Activated effector memory CD4-positive, alpha-beta T cell treated with Interleukin-2 at 50 U/mL for 16 hours (primary cell): ENCODE measurements around the gene ATG10.
"Not testable (repeated sequence)": the region's sequence is repeated elsewhere in the genome, so short reads cannot be mapped to it uniquely, and the experiment has no call there.

ENCODE experiments used
- DNase-seq: peaks from one replicate; pipeline ENCODE4 v3.0.0-alpha.2; 2020

ATG10 gene

GRCh38 chr5:81971712-81972491, at the start of gene ATG10:
Gene ATG10 (plus strand): TSS chr5:81972023. CDS start chr5:81987571, 15,548 bp downstream.
- peak; percentile 82 for DNase-seq

GRCh38 chr5:81922854-81923279, 49.0 kb upstream of the ATG10 start:
- DNase-seq: no peak

DNA sequence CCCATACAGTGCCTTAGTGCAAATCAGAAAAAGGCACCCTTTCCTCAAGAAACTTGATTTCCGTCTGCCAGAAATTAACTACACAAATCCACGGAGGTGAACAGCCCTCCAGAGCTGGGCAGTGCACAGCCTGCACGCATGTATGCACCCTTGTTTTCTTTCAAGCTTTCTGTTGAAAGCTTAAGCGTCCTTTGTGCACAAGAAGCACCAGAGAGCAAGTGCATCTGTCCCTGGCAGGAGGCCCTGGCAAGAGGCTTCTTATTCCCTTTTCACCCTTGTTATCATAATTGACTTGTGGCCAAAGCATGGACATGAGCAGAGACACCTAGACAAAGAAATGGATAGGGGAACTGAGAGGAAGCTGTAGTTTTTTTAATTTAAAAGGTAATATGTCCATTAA, 47.4 kb upstream of the ATG10 start:
- no peak for DNase-seq

DNA sequence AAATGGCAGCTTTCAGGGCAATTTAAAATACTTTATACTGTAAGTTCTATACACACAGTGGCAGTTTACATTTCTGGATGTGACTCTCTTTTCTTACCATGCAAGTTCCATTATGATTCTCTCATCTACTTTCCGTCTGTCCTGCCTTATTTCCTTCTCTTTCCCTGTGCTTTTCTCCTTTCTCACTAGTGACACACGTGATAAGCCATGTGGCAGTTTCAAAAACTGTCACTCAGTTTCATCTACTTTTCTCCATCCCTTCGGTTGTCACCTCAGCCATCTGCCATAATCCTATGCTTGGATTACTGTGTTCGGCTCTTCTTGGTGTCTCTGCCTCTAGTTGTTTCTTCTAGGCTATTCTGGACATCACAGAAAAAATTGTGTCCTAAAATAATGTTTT, 46.8 kb upstream of the ATG10 start:
- DNase-seq: no peak

- no peak for DNase-seq
Measured at GRCh38 chr5:81925981-81926380, 45.8 kb upstream of the ATG10 start.

- no peak for DNase-seq
Measured at GRCh38 chr5:81936066-81936465, 35.8 kb upstream of the ATG10 start.

DNA sequence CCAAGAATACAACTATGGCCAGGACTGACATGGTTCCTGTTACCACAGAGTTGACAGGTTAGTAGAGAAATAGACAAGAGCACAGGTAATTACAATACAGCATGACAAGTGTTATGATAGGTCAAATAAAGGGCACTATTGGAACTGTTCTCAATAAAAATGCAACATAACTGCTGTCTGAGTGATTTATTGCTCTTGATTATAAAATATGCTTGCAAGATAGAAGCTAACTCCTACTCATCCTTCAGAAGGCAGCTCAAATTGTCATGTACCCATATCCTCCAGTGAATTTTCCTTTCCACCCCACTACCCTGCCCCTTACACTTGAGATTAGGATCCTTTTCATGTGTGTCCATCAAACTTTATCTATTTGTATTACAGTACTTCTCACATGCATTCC, 35.1 kb upstream of the ATG10 start:
- no peak for DNase-seq

DNA sequence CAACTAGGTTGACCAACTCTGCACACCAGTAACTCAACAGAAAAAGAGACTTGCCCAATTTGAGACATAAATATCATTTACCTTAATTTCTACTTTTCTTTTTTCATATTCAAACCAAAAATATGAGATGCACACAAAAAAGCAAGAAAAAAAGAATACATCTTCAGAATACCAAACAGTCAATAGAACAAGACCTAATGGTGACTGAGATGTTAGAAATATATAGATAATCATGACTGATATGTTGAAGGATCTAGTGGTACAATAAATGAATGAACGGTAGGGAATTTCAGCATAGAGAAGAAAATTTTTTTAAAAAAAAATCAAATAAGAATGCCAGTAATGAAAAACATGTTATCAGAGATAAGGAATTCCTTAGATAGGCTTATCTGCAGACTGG, 29.1 kb upstream of the ATG10 start:
- no peak for DNase-seq

DNA sequence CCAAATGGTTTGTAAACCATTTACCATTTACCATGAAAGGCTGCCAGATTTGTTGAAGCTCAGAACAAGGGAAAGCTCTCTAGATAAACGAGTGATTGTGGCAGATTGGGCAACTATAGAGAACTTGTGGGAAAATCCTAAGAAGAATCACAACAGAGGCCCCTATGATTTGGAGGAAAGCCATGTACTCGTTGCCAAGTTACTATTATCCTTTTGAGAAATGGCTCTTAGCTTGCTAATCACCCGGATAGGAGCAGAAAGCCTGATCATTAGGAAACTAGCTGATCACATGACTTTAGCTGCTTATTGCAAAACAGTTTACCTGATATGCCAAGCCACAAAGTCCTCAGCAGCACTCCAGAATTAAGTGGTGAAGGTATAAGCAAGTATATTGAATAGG, 23.5 kb upstream of the ATG10 start:
- DNase-seq: no peak

GRCh38 chr5:81949462-81949861, 22.4 kb upstream of the ATG10 start:
- no peak for DNase-seq

- no peak for DNase-seq
Measured at GRCh38 chr5:81950996-81951395, 20.8 kb upstream of the ATG10 start.

GRCh38 chr5:81954796-81955195, 17.0 kb upstream of the ATG10 start:
- DNase-seq: not testable (repeated sequence)

- DNase-seq: not testable (repeated sequence)
Measured at GRCh38 chr5:81958129-81958528, 13.7 kb upstream of the ATG10 start.

DNA sequence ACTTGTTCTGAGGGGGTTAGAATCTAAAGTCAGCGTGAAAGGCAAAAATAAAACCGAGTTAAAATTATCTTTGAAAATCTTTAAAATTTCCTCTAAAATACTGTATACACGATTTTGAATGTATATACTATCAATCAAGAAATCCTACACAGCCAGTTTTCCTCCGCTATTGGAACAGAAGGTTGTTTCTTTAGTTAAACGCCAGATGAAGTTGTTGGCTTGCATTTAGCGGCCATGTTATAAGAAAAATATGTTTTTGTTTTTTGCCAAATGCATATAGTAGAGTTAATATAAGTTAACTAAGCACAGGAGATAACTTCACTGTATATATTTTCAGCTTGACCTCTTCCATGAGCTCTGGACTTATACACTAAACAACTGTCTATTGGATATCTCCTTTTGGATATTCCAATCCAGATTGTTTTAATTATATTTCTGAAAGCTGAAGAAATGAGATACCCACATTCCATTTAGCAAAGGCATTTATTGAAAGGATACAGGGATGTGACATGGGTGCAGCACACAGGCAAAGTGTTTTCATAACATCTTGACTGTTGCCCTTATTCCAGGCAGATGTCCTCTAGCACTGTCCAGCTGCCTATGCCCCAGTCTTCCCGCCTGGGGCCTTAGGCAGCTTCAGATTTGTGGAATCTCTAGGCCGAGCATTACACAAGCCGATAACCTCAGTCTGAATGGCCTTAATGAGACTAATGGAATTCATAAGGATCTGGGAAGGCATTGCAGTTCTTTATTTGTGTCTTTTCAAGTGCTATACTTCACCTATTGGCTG, 10.0 kb upstream of the ATG10 start:
- DNase-seq: no peak

GRCh38 chr5:81963544-81963943, 8.3 kb upstream of the ATG10 start:
- DNase-seq: no peak

DNA sequence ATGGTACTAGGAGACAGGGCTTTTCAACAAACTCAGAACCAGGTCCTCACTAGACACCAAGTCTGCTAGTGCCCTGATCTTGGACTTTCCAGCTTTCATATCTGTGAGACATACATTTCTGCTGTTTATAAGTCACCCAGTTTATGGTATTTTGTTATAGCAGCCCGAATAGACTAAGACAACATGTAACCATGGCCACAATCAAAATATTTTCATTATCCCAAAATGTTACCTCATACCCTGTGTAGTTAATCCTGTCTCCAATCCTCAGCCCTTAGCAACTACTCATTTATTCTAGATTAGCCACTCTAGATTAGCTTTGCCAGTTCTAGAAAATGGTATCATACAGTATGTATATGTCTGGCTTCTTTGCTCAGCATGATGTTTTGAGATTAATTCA, 6.3 kb upstream of the ATG10 start:
- DNase-seq: no peak

GRCh38 chr5:81969226-81969625, 2.6 kb upstream of the ATG10 start:
- DNase-seq: no peak

GRCh38 chr5:81969912-81970311, 1.9 kb upstream of the ATG10 start:
- no peak for DNase-seq

DNA sequence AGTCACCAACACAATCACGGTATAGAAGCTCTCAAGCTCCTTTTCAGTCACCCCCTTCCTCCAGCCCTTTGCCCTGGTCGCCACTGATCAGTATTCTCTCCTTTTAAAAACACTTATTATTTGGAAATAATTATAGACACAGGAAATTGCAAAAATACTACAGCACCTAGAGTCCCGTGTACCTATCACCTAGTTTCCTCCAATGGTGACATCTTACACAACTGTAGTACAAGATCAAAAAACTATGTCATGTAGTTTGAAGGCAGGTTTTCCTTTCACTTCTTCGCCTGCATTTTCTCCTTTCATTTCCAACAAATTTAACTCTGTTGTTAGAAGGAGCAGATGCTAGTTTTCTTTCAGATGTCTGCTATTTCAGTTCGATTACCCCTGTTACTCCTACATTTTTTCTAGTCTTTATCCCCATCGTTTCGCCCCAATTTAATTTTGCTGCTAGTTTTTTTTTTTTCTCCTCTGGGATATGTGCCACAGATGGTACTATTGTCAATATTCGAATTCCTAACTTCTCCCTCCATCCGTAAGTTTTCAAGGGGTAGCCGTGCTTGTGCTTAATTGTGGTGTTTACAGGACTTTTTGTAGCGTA, 612 bp upstream of the ATG10 start:
- no peak for DNase-seq

- DNase-seq: no peak
Measured at GRCh38 chr5:81972492-81972783, 615 bp downstream of the ATG10 start.

- DNase-seq: no peak
Measured at GRCh38 chr5:81980160-81980559, 8.3 kb downstream of the ATG10 start.

- no peak for DNase-seq
Measured at GRCh38 chr5:81980598-81981260, 8.9 kb downstream of the ATG10 start.

DNA sequence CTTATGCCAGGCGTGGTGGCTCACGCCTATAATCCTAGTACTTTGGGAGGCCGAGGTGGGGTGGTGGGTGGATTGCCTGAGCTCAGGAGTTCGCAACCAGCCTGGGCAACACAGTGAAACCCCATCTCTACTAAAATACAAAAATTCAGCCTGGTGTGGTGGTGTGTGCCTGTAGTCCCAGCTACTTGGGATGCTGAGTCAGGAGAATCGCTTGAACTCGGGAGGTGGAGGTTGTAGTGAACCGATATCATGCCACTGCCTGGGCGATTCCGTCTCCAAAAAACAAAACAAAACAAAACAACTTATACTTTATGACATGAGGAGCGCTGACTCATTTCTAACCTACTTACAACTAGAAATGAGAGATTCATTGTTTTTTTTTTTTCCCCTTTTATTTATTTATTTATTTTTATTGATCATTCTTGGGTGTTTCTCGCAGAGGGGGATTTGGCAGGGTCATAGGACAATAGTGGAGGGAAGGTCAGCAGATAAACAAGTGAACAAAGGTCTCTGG, 10.4 kb downstream of the ATG10 start:
- not testable (repeated sequence) for DNase-seq
